ENCODE measurements around the gene CNIH4. TPM values are rescaled to one million over a fixed set of nuclear protein-coding genes. Genes with fewer than 3 reads are reported as not detected.
"Not testable (repeated sequence)": the region's sequence is repeated elsewhere in the genome, so short reads cannot be mapped to it uniquely, and the experiment has no call there.

The CNIH4 gene
- polyA plus RNA-seq, 1 of the 3 experiments (the other 2 are of a cell fraction), result 37.7 TPM

GRCh38 chr1:224343679-224344078 lies 13.0 kb upstream of the CNIH4 start:
- Histone ChIP-seq H3K9me2 (no peaks in the 10 kb centered on the region), H2AFZ (ENCODE audit: low read depth) (no peak overlapping the region), H3K9me3 (peaks cover 16% of the 10 kb centered on the region; the same call in 1 of the 2 replicates), H3F3A (replicated peaks; ENCODE audit: insufficient read depth) (peaks cover 5% of the 10 kb centered on the region), H3K4me2 (no peak overlapping the region), H3K36me3 (replicated peaks in 1 of 2; ENCODE audit: control insufficient read depth in 1 of 2, insufficient read depth in 2 of 2, low read length in 1 of 2) (no peaks in the 10 kb centered on the region), H3K4me1 (ENCODE audit: control insufficient read depth in 1 of 2, insufficient read depth in 2 of 2, low read depth in 1 of 2, low read length in 1 of 2) (no peaks in the 10 kb centered on the region; a peak in 1 of 4 replicates), H3K79me2 (ENCODE audit: insufficient read depth) (no peaks in the 10 kb centered on the region), H3K4me3 (ENCODE audit: low read depth in 2 of 2, low read length in 1 of 2) (no peak overlapping the region), H4K20me1 (ENCODE audit: insufficient read depth) (no peaks in the 10 kb centered on the region), H3K9ac (no peak overlapping the region), H3K27me3 (ENCODE audit: insufficient read depth) (no peaks in the 10 kb centered on the region), H3K27ac (ENCODE audit: low read depth in 2 of 2, low read length in 1 of 2) (no peak overlapping the region)
- 0% methylated on average over 3 of the region's 3 CpGs for WGBS (ENCODE audit: low lambda C conversion rate)
- ChIA-PET POLR2A (no interaction called here), CTCF (interaction anchor here (0.9 to 1.2 kb wide), 2 partner anchors 8 to 532 kb away, joined by 3 read pairs; no protein-coding TSS in a partner anchor)
- TF ChIP-seq FOXM1 (IDR thresholded peaks at IDR 0.05; ENCODE audit: low read depth) (no peak), RAD21 (IDR thresholded peaks at IDR 0.05; ENCODE audit: low read length) (no peak), POLR2AphosphoS5 (IDR thresholded peaks at IDR 0.05; ENCODE audit: low read depth, low read length) (no peak)
- TF ChIP-seq, protein P1, sequence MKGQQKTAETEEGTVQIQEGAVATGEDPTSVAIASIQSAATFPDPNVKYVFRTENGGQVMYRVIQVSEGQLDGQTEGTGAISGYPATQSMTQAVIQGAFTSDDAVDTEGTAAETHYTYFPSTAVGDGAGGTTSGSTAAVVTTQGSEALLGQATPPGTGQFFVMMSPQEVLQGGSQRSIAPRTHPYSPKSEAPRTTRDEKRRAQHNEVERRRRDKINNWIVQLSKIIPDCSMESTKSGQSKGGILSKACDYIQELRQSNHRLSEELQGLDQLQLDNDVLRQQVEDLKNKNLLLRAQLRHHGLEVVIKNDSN (IDR thresholded peaks at IDR 0.05; ENCODE audit: borderline replicate concordance, low read depth), result no peak
- DNase-seq, result no peak

- Histone ChIP-seq H3K9me3 (peaks cover 8% of the 10 kb centered on the region; the same call in 1 of the 2 replicates), H3K9ac (no peak overlapping the region), H3K27me3 (ENCODE audit: insufficient read depth) (no peaks in the 10 kb centered on the region), H3K36me3 (replicated peaks in 1 of 2; ENCODE audit: control insufficient read depth in 1 of 2, insufficient read depth in 2 of 2, low read length in 1 of 2) (no peaks in the 10 kb centered on the region), H3K4me2 (no peak overlapping the region), H2AFZ (ENCODE audit: low read depth) (no peak overlapping the region), H4K20me1 (ENCODE audit: insufficient read depth) (no peaks in the 10 kb centered on the region), H3K27ac (ENCODE audit: low read depth in 2 of 2, low read length in 1 of 2) (no peak overlapping the region), H3K79me2 (ENCODE audit: insufficient read depth) (no peaks in the 10 kb centered on the region), H3K4me3 (ENCODE audit: low read depth in 2 of 2, low read length in 1 of 2) (no peak overlapping the region), H3K9me2 (no peaks in the 10 kb centered on the region), H3F3A (replicated peaks; ENCODE audit: insufficient read depth) (peaks cover 5% of the 10 kb centered on the region), H3K4me1 (ENCODE audit: control insufficient read depth in 1 of 2, insufficient read depth in 2 of 2, low read depth in 1 of 2, low read length in 1 of 2) (no peaks in the 10 kb centered on the region)
- CTCF ChIA-PET, result no interaction called here
- POLR2A ChIA-PET, result no interaction called here
- 86% methylated on average over 2 of the region's 2 CpGs for WGBS (ENCODE audit: low lambda C conversion rate)
- TF ChIP-seq, protein P2, sequence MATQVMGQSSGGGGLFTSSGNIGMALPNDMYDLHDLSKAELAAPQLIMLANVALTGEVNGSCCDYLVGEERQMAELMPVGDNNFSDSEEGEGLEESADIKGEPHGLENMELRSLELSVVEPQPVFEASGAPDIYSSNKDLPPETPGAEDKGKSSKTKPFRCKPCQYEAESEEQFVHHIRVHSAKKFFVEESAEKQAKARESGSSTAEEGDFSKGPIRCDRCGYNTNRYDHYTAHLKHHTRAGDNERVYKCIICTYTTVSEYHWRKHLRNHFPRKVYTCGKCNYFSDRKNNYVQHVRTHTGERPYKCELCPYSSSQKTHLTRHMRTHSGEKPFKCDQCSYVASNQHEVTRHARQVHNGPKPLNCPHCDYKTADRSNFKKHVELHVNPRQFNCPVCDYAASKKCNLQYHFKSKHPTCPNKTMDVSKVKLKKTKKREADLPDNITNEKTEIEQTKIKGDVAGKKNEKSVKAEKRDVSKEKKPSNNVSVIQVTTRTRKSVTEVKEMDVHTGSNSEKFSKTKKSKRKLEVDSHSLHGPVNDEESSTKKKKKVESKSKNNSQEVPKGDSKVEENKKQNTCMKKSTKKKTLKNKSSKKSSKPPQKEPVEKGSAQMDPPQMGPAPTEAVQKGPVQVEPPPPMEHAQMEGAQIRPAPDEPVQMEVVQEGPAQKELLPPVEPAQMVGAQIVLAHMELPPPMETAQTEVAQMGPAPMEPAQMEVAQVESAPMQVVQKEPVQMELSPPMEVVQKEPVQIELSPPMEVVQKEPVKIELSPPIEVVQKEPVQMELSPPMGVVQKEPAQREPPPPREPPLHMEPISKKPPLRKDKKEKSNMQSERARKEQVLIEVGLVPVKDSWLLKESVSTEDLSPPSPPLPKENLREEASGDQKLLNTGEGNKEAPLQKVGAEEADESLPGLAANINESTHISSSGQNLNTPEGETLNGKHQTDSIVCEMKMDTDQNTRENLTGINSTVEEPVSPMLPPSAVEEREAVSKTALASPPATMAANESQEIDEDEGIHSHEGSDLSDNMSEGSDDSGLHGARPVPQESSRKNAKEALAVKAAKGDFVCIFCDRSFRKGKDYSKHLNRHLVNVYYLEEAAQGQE (IDR thresholded peaks at IDR 0.05; ENCODE audit: low read depth, low read length), result no peak
- TF ChIP-seq SIN3A (IDR thresholded peaks at IDR 0.05; ENCODE audit: borderline replicate concordance, low read depth, low read length) (no peak), FOXJ3 (CRISPR knock-in tag; IDR thresholded peaks at IDR 0.05) (no peak), EP300 (IDR thresholded peaks at IDR 0.05; ENCODE audit: borderline replicate concordance in 1 of 2, low read depth in 1 of 2, low read length in 1 of 2) (no peak), TCF12 (IDR thresholded peaks at IDR 0.05) (no peak), RCOR1 (IDR thresholded peaks at IDR 0.05; ENCODE audit: low read length) (no peak), SMC3 (IDR thresholded peaks at IDR 0.05; ENCODE audit: low read depth, low read length) (no peak), GABPA (IDR thresholded peaks at IDR 0.05; ENCODE audit: low read depth) (no peak), FOSL2 (IDR thresholded peaks at IDR 0.05; ENCODE audit: borderline replicate concordance, low read depth) (no peak), ELF1 (IDR thresholded peaks at IDR 0.05) (no peak), EZH2phosphoT487 (IDR thresholded peaks at IDR 0.05; ENCODE audit: borderline replicate concordance, low read depth) (no peak), GATA2 (CRISPR knock-in tag; IDR thresholded peaks at IDR 0.05) (no peak), POLR2AphosphoS5 (IDR thresholded peaks at IDR 0.05; ENCODE audit: low read depth, low read length) (no peak), TAF1 (IDR thresholded peaks at IDR 0.05; ENCODE audit: borderline replicate concordance, low read depth, low read length) (no peak)
- TF ChIP-seq, protein P3, sequence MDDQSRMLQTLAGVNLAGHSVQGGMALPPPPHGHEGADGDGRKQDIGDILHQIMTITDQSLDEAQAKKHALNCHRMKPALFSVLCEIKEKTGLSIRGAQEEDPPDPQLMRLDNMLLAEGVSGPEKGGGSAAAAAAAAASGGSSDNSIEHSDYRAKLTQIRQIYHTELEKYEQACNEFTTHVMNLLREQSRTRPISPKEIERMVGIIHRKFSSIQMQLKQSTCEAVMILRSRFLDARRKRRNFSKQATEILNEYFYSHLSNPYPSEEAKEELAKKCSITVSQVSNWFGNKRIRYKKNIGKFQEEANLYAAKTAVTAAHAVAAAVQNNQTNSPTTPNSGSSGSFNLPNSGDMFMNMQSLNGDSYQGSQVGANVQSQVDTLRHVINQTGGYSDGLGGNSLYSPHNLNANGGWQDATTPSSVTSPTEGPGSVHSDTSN (IDR thresholded peaks at IDR 0.05), result no peak
- DNase-seq, result no peak
Measured at GRCh38 chr1:224348137-224348536, 8.5 kb upstream of the CNIH4 start.

GRCh38 chr1:224349716-224350115 lies 7.0 kb upstream of the CNIH4 start:
- H3K4me3 ChIP-seq (ENCODE audit: low read depth in 2 of 2, low read length in 1 of 2); H3K9me3 ChIP-seq; POLR2A ChIA-PET; H3K9me2 ChIP-seq; H2AFZ ChIP-seq (ENCODE audit: low read depth); H3K4me2 ChIP-seq; H3K27me3 ChIP-seq (ENCODE audit: insufficient read depth); H3K9ac ChIP-seq; CTCF ChIA-PET; H3K79me2 ChIP-seq (ENCODE audit: insufficient read depth); H3K27ac ChIP-seq (ENCODE audit: low read depth in 2 of 2, low read length in 1 of 2); H3K4me1 ChIP-seq (ENCODE audit: control insufficient read depth in 1 of 2, insufficient read depth in 2 of 2, low read depth in 1 of 2, low read length in 1 of 2); H4K20me1 ChIP-seq (ENCODE audit: insufficient read depth); H3K36me3 ChIP-seq (replicated peaks in 1 of 2; ENCODE audit: control insufficient read depth in 1 of 2, insufficient read depth in 2 of 2, low read length in 1 of 2); H3F3A ChIP-seq (replicated peaks; ENCODE audit: insufficient read depth); DNase-seq: not testable (repeated sequence)
- whole genome bisulfite sequencing (ENCODE audit: low lambda C conversion rate), result 80% methylated on average over 22 of the region's 30 CpGs
